Measurements from ENCODE around the gene FAM234B. TPM values are rescaled to one million over a fixed set of nuclear protein-coding genes. Genes with fewer than 3 reads are reported as not detected.

Gene FAM234B
- polyA plus RNA-seq (3.4 to 5.1 TPM (median 4.5 TPM) in 3 replicates), polyA minus RNA-seq (3.0 to 13.5 TPM (median 13.4 TPM) in 3 replicates)
- polyA plus RNA-seq (2011; ENCODE audit: low read depth) = 1.5 TPM
- 1.2 and 1.9 TPM in 2 replicates for polyA plus RNA-seq (2011; cell fraction: cytosol; rRNA removed)
- polyA plus RNA-seq (2011; cell fraction: nucleus; rRNA removed) = 6.5 and 8.5 TPM in 2 replicates
- 2.6 and 3.7 TPM in 2 replicates for polyA plus RNA-seq (2012; ENCODE audit: low replicate concordance)
- polyA minus RNA-seq (2011; cell fraction: cytosol; rRNA and poly(A)+ RNA removed) = 3.5 TPM
- polyA minus RNA-seq (2011; cell fraction: nucleus; rRNA and poly(A)+ RNA removed) = 10.1 and 12.3 TPM in 2 replicates

GRCh38 chr12:13044002-13044905 is at the start of gene FAM234B:
FAM234B (plus strand) TSS chr12:13044381; CDS start chr12:13044404, 23 bp downstream.
- Histone ChIP-seq H3K9ac (ENCODE audit: control insufficient read depth, extremely low read depth, insufficient read depth, low read length) (peak within 1 kb of the TSS; percentile 68), H3K4me2 (ENCODE audit: control insufficient read depth, extremely low read depth, insufficient read depth, low read depth, low read length) (peak within 1 kb of the TSS; percentile 96), H3K27me3 (ENCODE audit: control insufficient read depth, extremely low read depth, insufficient read depth, low read length) (no peaks in the 10 kb centered on the region), H3K9me1 (ENCODE audit: control insufficient read depth, extremely low read depth, insufficient read depth, low read length) (no peaks in the 10 kb centered on the region), H4K20me1 (ENCODE audit: control insufficient read depth, extremely low read depth, insufficient read depth, low read length) (no peaks in the 10 kb centered on the region), H3K4me1 (ENCODE audit: control insufficient read depth, extremely low read depth, insufficient read depth, low read length) (peaks cover 13% of the 10 kb centered on the region), H3K79me2 (ENCODE audit: control insufficient read depth, insufficient read depth, low read length) (no peaks in the 10 kb centered on the region), H3K36me3 (ENCODE audit: control insufficient read depth in 2 of 2, extremely low read depth in 1 of 2, insufficient read depth in 2 of 2, low read length in 2 of 2) (no peaks in the 10 kb centered on the region), H2AFZ (ENCODE audit: control insufficient read depth, low read length) (peak within 1 kb of the TSS; percentile 99), H3K4me3 (ENCODE audit: control insufficient read depth in 2 of 3, extremely low read depth in 1 of 3, insufficient read depth in 2 of 3, low read depth in 1 of 3, low read length in 3 of 3) (peak within 1 kb of the TSS; percentile 88 to 99 (median 90)), H3K27ac (ENCODE audit: control insufficient read depth, insufficient read depth, low read length) (peak within 1 kb of the TSS; percentile 7), H3K9me3 (ENCODE audit: control insufficient read depth, low read depth, low read length) (no peaks in the 10 kb centered on the region)
- FAIRE-seq (peak; percentile 5), DNase-seq (ENCODE audit: low read depth, low spot score) (no peak)
- TF ChIP-seq CTCF (optimal IDR thresholded peaks at IDR 0.05 in 1 of 3, IDR thresholded peaks at IDR 0.05 in 1 of 3, conservative IDR thresholded peaks at IDR 0.05 in 1 of 3; ENCODE audit: extremely low read depth in 1 of 3, insufficient read depth in 2 of 3, low read length in 3 of 3) (peak in 1 of 3 experiments; percentile 21), EZH2 (IDR thresholded peaks at IDR 0.05; ENCODE audit: low read length) (no peak)
- dilution Hi-C loops (cut with MboI; ENCODE audit: extremely low pct_ligation_motif_present, low sequenced_read_pairs) = no loop called here

DNA sequence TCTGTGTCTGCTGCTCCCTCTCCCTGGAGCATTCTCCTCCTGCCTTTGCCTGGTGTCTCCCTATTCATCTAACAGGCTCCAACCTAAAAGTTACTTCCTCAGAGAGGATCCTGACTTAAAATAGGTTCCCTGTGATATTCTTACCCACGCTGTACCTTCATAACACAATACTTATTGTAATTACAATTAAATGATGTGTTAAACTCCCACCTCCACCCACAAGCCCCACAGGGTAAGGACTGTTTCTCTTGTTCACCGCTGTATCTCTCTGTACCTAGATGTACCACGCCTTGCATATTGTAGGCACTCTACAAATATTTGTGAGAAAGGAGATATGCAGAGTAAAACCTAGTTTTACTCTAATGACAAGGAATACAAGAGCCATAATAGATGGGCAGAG is 49.1 kb upstream of the FAM234B start:
- H3K36me3 ChIP-seq (ENCODE audit: control insufficient read depth in 2 of 2, extremely low read depth in 1 of 2, insufficient read depth in 2 of 2, low read length in 2 of 2) = peaks cover 0 to 3% of the 10 kb centered on the region in 2 experiments
- H3K4me1 ChIP-seq (ENCODE audit: control insufficient read depth, extremely low read depth, insufficient read depth, low read length) = peaks cover 11% of the 10 kb centered on the region
- H3K27me3 ChIP-seq (ENCODE audit: control insufficient read depth, extremely low read depth, insufficient read depth, low read length) = no peaks in the 10 kb centered on the region
- no peaks in the 10 kb centered on the region for H3K9me3 ChIP-seq (ENCODE audit: control insufficient read depth, low read depth, low read length)
- H3K79me2 ChIP-seq (ENCODE audit: control insufficient read depth, insufficient read depth, low read length) = peaks cover 29% of the 10 kb centered on the region
- H3K4me3 ChIP-seq (ENCODE audit: control insufficient read depth in 2 of 3, extremely low read depth in 1 of 3, insufficient read depth in 2 of 3, low read depth in 1 of 3, low read length in 3 of 3) = no peak overlapping the region
- H2AFZ ChIP-seq (ENCODE audit: control insufficient read depth, low read length) = no peak overlapping the region
- FAIRE-seq = no peak
- no peak overlapping the region for H3K9ac ChIP-seq (ENCODE audit: control insufficient read depth, extremely low read depth, insufficient read depth, low read length)
- H3K4me2 ChIP-seq (ENCODE audit: control insufficient read depth, extremely low read depth, insufficient read depth, low read depth, low read length) = no peak overlapping the region
- no peak for DNase-seq (ENCODE audit: low read depth, low spot score)
- no peaks in the 10 kb centered on the region for H3K9me1 ChIP-seq (ENCODE audit: control insufficient read depth, extremely low read depth, insufficient read depth, low read length)
- dilution Hi-C loops (cut with MboI; ENCODE audit: extremely low pct_ligation_motif_present, low sequenced_read_pairs) = no loop called here
- TF ChIP-seq EZH2 (IDR thresholded peaks at IDR 0.05; ENCODE audit: low read length) (no peak), CTCF (optimal IDR thresholded peaks at IDR 0.05 in 1 of 3, IDR thresholded peaks at IDR 0.05 in 1 of 3, conservative IDR thresholded peaks at IDR 0.05 in 1 of 3; ENCODE audit: extremely low read depth in 1 of 3, insufficient read depth in 2 of 3, low read length in 3 of 3) (no peak)
- no peaks in the 10 kb centered on the region for H4K20me1 ChIP-seq (ENCODE audit: control insufficient read depth, extremely low read depth, insufficient read depth, low read length)
- no peak overlapping the region for H3K27ac ChIP-seq (ENCODE audit: control insufficient read depth, insufficient read depth, low read length)
